Esophagus squamous epithelium (tissue), 4 donors: ENCODE measurements around the gene CCDC7.

ENCODE experiments used
- CTCF ChIP-seq, 6 experiments: fragments of 450-650 bp in 4 of 6; fragments of 200-600 bp in 2 of 6; sonication (generic) in 2 of 6; IDR thresholded peaks; one replicate each; pipeline ENCODE4 v1.5.1; 2016 to 2019; ENCODE audit warnings: antibody characterized with exemption in 6 of 6, mild to moderate bottlenecking in 4 of 6, moderate library complexity in 4 of 6
- POLR2A ChIP-seq, 4 donors: fragments of 450-650 bp; IDR thresholded peaks; one replicate each; pipeline ENCODE4 v1.6.1; 2017; ENCODE audit warnings: antibody characterized with exemption in 4 of 4, mild to moderate bottlenecking in 4 of 4, moderate library complexity in 3 of 4

- no peak for TF ChIP-seq CTCF (IDR thresholded peaks at IDR 0.05)
- TF ChIP-seq POLR2A (IDR thresholded peaks at IDR 0.05): no peak
These were observed 12.4 kb upstream of the CCDC7 start for GRCh38 chr10:32433542-32433941.
